Common myeloid progenitor, CD34-positive (primary cell): Measurements from ENCODE around the gene SERPINB1.

Source experiments
- CTCF ChIA-PET: fragments of 350-600 bp; sonication (Branson Sonifier 250); formaldehyde crosslinking; loops from one replicate; lab custom pipeline; 2021; ENCODE audit warnings: antibody characterized with exemption; lab: Charles Lee
- POLR2A ChIA-PET: fragments of 350-600 bp; sonication (Branson Sonifier 250); formaldehyde crosslinking; loops from one replicate; lab custom pipeline; 2021; ENCODE audit warnings: antibody characterized with exemption; lab: Charles Lee
- DNase-seq, 3 donors: peaks; one replicate each; pipeline versions ENCODE4 v3.0.0 to v3.0.0-alpha.2; 2013
- H3K27ac ChIP-seq, 2 experiments: 1 replicate in 1 of 2; 2 replicates in 1 of 2; pipeline ENCODE4 v1.7.0; 2013; ENCODE audit warnings: inconsistent platforms in 2 of 2, low read length in 2 of 2, mild to moderate bottlenecking in 2 of 2, low read depth in 1 of 2, moderate library complexity in 1 of 2; ENCODE audit not compliant: severe bottlenecking in 2 of 2, insufficient read depth in 1 of 2, poor library complexity in 1 of 2
- H3K27me3 ChIP-seq, 5 experiments: replicated peaks in 2 of 5; 1 replicate in 3 of 5; 2 replicates in 2 of 5; pipeline versions ENCODE4 v1.6.1 to v1.7.0; 2013; ENCODE audit warnings: low read length in 4 of 5, mild to moderate bottlenecking in 2 of 5, moderate library complexity in 2 of 5, inconsistent platforms in 1 of 5; ENCODE audit not compliant: insufficient read depth in 5 of 5, control insufficient read depth in 4 of 5
- H3K36me3 ChIP-seq, 4 experiments: 1 replicate in 2 of 4; 2 replicates in 2 of 4; pipeline versions ENCODE4 v1.6.1 to v1.7.0; 2013; ENCODE audit warnings: low read length in 3 of 4, control low read depth in 1 of 4, mild to moderate bottlenecking in 1 of 4; ENCODE audit not compliant: control insufficient read depth in 4 of 4, insufficient read depth in 4 of 4
- H3K4me1 ChIP-seq, 4 experiments: 1 replicate in 3 of 4; 2 replicates in 1 of 4; pipeline versions ENCODE4 v1.6.1 to v1.7.1; 2013; ENCODE audit warnings: low read length in 3 of 4, mild to moderate bottlenecking in 3 of 4, control low read depth in 1 of 4, inconsistent platforms in 1 of 4, moderate library complexity in 1 of 4; ENCODE audit not compliant: control insufficient read depth in 4 of 4, insufficient read depth in 4 of 4; ENCODE audit errors: control extremely low read depth in 1 of 4
- H3K4me3 ChIP-seq, 7 experiments: 1 replicate in 4 of 7; 2 replicates in 3 of 7; pipeline versions ENCODE4 v1.5.1 to v1.7.0; 2013; ENCODE audit warnings: mild to moderate bottlenecking in 7 of 7, low read length in 6 of 7, moderate library complexity in 6 of 7, inconsistent platforms in 2 of 7, low read depth in 2 of 7, control low read depth in 1 of 7; ENCODE audit not compliant: insufficient read depth in 4 of 7, control insufficient read depth in 1 of 7; ENCODE audit errors: extremely low read depth in 1 of 7
- H3K9me3 ChIP-seq, 5 experiments: 1 replicate in 4 of 5; 2 replicates in 1 of 5; pipeline versions ENCODE4 v1.6.1 to v1.7.1; 2013; ENCODE audit warnings: low read length in 4 of 5, mild to moderate bottlenecking in 2 of 5, inconsistent platforms in 1 of 5, low read depth in 1 of 5, moderate library complexity in 1 of 5; ENCODE audit not compliant: control insufficient read depth in 4 of 5, insufficient read depth in 2 of 5; ENCODE audit errors: control extremely low read depth in 1 of 5
- WGBS: methylation state at CpG from one replicate; pipeline ENCODE4 v1.1.5; 2013; ENCODE audit not compliant: insufficient coverage; 5-methylcytosine and 5-hydroxymethylcytosine counted together

The SERPINB1 gene

GRCh38 chr6:2799936-2800527 is 41.6 kb downstream of the SERPINB1 start:
- Histone ChIP-seq H3K27me3 (no peaks in the 10 kb centered on the region), H3K9me3 (no peaks in the 10 kb centered on the region), H3K4me1 (peaks cover 14 to 61% (median 56%) of the 10 kb centered on the region in 4 experiments), H3K27ac (peak overlapping the region in 1 of 2 experiments; percentile 57), H3K36me3 (no peaks in the 10 kb centered on the region), H3K4me3 (no peak overlapping the region)
- DNase-seq: peak; percentile 45 to 79 (median 66)
- WGBS: 100% methylated on average over 4 of the region's 11 CpGs
- CTCF ChIA-PET: interaction anchor here (0.7 to 2.7 kb wide), 11 partner anchors 9 to 50 kb away, joined by 3 to 13 read pairs (median 4); partner anchors contain the start of gene SERPINB1
- POLR2A ChIA-PET: no interaction called here

- Histone ChIP-seq H3K36me3 (no peaks in the 10 kb centered on the region), H3K4me1 (peaks cover 19 to 70% (median 63%) of the 10 kb centered on the region in 4 experiments), H3K4me3 (no peak overlapping the region), H3K27me3 (no peaks in the 10 kb centered on the region), H3K27ac (peak overlapping the region in 1 of 2 experiments; percentile 41), H3K9me3 (no peaks in the 10 kb centered on the region)
- ChIA-PET POLR2A (interaction anchor here (2.5 kb wide), 1 partner anchor 43 kb away, joined by 11 read pairs; the partner anchor contains the start of gene SERPINB1), CTCF (interaction anchor here (1.1 to 4.2 kb wide), 8 partner anchors 8 to 105 kb away, joined by 3 to 31 read pairs (median 6); partner anchors contain the start of gene SERPINB1)
- DNase-seq: no peak
- WGBS: 84% methylated on average over 8 of the region's 11 CpGs
Measured at GRCh38 chr6:2798586-2799134, 43.0 kb downstream of the SERPINB1 start.

- Histone ChIP-seq H3K36me3 (no peaks in the 10 kb centered on the region), H3K4me1 (peaks cover 23 to 81% (median 73%) of the 10 kb centered on the region in 4 experiments), H3K27ac (peak overlapping the region; percentile 55 to 58), H3K27me3 (no peaks in the 10 kb centered on the region), H3K9me3 (no peaks in the 10 kb centered on the region), H3K4me3 (no peak overlapping the region)
- DNase-seq: no peak
- ChIA-PET POLR2A (interaction anchor here (0.6 to 2.5 kb wide), 3 partner anchors 23 to 312 kb away, joined by 3 to 11 read pairs (median 3); partner anchors contain the start of gene SERPINB1), CTCF (interaction anchor here (0.6 to 4.2 kb wide), 10 partner anchors 9 to 106 kb away, joined by 3 to 31 read pairs (median 4); partner anchors contain the start of gene SERPINB1)
- 20% methylated on average over 2 of the region's 3 CpGs for WGBS
Measured at GRCh38 chr6:2797564-2798031, 44.1 kb downstream of the SERPINB1 start.

GRCh38 chr6:2796861-2797260 is 44.8 kb downstream of the SERPINB1 start:
- no peak for DNase-seq
- H3K4me3 ChIP-seq: no peak overlapping the region
- peak overlapping the region; percentile 55 to 58 for H3K27ac ChIP-seq
- H3K4me1 ChIP-seq: peaks cover 23 to 85% (median 79%) of the 10 kb centered on the region in 4 experiments
- POLR2A ChIA-PET: interaction anchor here (1.0 to 2.5 kb wide), 2 partner anchors 23 to 44 kb away, joined by 3 to 11 read pairs; partner anchors contain the start of gene SERPINB1
- CTCF ChIA-PET: interaction anchor here (1.1 to 4.2 kb wide), 5 partner anchors 10 to 49 kb away, joined by 3 to 31 read pairs (median 8); partner anchors contain the start of gene SERPINB1
- WGBS: 94% methylated on average over 3 of the region's 6 CpGs
- H3K27me3 ChIP-seq: no peaks in the 10 kb centered on the region
- H3K9me3 ChIP-seq: no peaks in the 10 kb centered on the region
- no peaks in the 10 kb centered on the region for H3K36me3 ChIP-seq

GRCh38 chr6:2795956-2796355 is 45.7 kb downstream of the SERPINB1 start:
- WGBS: 94% methylated on average over 14 of the region's 16 CpGs
- no peaks in the 10 kb centered on the region for H3K9me3 ChIP-seq
- H3K4me3 ChIP-seq: no peak overlapping the region
- POLR2A ChIA-PET: interaction anchor here (0.8 to 2.5 kb wide), 3 partner anchors 24 to 46 kb away, joined by 3 to 11 read pairs (median 4); partner anchors contain the start of gene SERPINB1
- CTCF ChIA-PET: interaction anchor here (0.5 to 4.3 kb wide), 8 partner anchors 12 to 72 kb away, joined by 3 to 31 read pairs (median 6); partner anchors contain the start of gene SERPINB1
- H3K4me1 ChIP-seq: peaks cover 28 to 89% (median 87%) of the 10 kb centered on the region in 4 experiments
- no peaks in the 10 kb centered on the region for H3K36me3 ChIP-seq
- no peaks in the 10 kb centered on the region for H3K27me3 ChIP-seq
- H3K27ac ChIP-seq: peak overlapping the region; percentile 9 to 29
- peak in 1 of 3 donors; percentile 39 for DNase-seq

- ChIA-PET POLR2A (interaction anchor here (0.8 to 1.0 kb wide), 2 partner anchors 25 to 46 kb away, joined by 3 to 4 read pairs; partner anchors contain the start of gene SERPINB1), CTCF (interaction anchor here (0.7 to 4.3 kb wide), 6 partner anchors 13 to 57 kb away, joined by 3 to 31 read pairs (median 6); partner anchors contain the start of gene SERPINB1)
- no CpG with 5 or more reads among the region's 2 CpGs for WGBS
- H3K4me3 ChIP-seq: no peak overlapping the region
- H3K36me3 ChIP-seq: no peaks in the 10 kb centered on the region
- peaks cover 27 to 90% (median 87%) of the 10 kb centered on the region in 4 experiments for H3K4me1 ChIP-seq
- no peak overlapping the region for H3K27ac ChIP-seq
- H3K27me3 ChIP-seq: no peaks in the 10 kb centered on the region
- no peak for DNase-seq
- no peaks in the 10 kb centered on the region for H3K9me3 ChIP-seq
Measured at GRCh38 chr6:2795162-2795561, 46.5 kb downstream of the SERPINB1 start.
